ENCODE data around the gene KRTAP9-4.
"Not testable (repeated sequence)": the region's sequence is repeated elsewhere in the genome, so short reads cannot be mapped to it uniquely, and the experiment has no call there.

KRTAP9-4 gene

GRCh38 chr17:41230094-41230493 is 19.4 kb upstream of the KRTAP9-4 start:
- Histone ChIP-seq H2AFZ (ENCODE audit: low read length) (no peak overlapping the region), H3K4me1 (ENCODE audit: insufficient read depth, low read length, poor library complexity, severe bottlenecking) (no peaks in the 10 kb centered on the region), H3K9me3 (ENCODE audit: insufficient read depth, low read depth, low read length) (no peaks in the 10 kb centered on the region), H3K4me2 (ENCODE audit: low read depth, low read length, poor library complexity, severe bottlenecking) (no peak overlapping the region), H3K4me3 (ENCODE audit: low read length, poor library complexity, severe bottlenecking) (no peak overlapping the region), H3K27me3 (ENCODE audit: insufficient read depth, low read length, poor library complexity, severe bottlenecking) (no peaks in the 10 kb centered on the region), H3K9ac (ENCODE audit: low read depth, low read length, poor library complexity, severe bottlenecking) (no peak overlapping the region), H4K20me1 (ENCODE audit: insufficient read depth, low read length, poor library complexity, severe bottlenecking) (no peaks in the 10 kb centered on the region), H3K9me2 (replicated peaks; ENCODE audit: low read depth, low read length) (no peaks in the 10 kb centered on the region), H3F3A (ENCODE audit: low read depth) (no peaks in the 10 kb centered on the region), H3K36me3 (ENCODE audit: insufficient read depth, low read length) (no peaks in the 10 kb centered on the region), H3K79me2 (ENCODE audit: insufficient read depth, low read length) (no peaks in the 10 kb centered on the region)
- TF ChIP-seq CTCF (conservative IDR thresholded peaks at IDR 0.05; ENCODE audit: low read length) (no peak), EZH2phosphoT487 (IDR thresholded peaks at IDR 0.05; ENCODE audit: borderline replicate concordance) (no peak)

DNA sequence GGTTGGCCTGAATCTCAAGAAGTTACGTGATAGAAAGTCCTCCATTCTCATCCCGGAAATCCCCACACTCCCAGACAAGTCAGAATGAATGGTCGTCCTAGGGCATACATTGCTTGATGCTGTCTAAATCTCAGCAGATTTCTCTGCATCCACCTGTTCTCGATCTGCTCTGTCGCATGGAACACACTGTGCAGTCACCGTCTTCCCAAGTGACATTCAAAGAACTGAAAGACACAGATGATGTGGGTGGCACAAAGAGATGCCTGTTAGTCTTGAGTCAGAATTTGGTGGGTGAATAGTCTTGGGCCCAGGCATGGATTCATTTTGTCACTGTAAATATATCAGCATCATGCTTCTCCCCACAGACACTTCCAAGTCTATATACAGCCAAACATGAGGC is 17.8 kb upstream of the KRTAP9-4 start:
- TF ChIP-seq CTCF (conservative IDR thresholded peaks at IDR 0.05; ENCODE audit: low read length) = no peak
- TF ChIP-seq EZH2phosphoT487 (IDR thresholded peaks at IDR 0.05; ENCODE audit: borderline replicate concordance) = no peak
- no peak overlapping the region for H3K4me2 ChIP-seq (ENCODE audit: low read depth, low read length, poor library complexity, severe bottlenecking)
- no peaks in the 10 kb centered on the region for H3F3A ChIP-seq (ENCODE audit: low read depth)
- no peaks in the 10 kb centered on the region for H3K4me1 ChIP-seq (ENCODE audit: insufficient read depth, low read length, poor library complexity, severe bottlenecking)
- H3K79me2 ChIP-seq (ENCODE audit: insufficient read depth, low read length) = no peaks in the 10 kb centered on the region
- no peaks in the 10 kb centered on the region for H3K9me3 ChIP-seq (ENCODE audit: insufficient read depth, low read depth, low read length)
- H2AFZ ChIP-seq (ENCODE audit: low read length) = no peak overlapping the region
- no peaks in the 10 kb centered on the region for H3K36me3 ChIP-seq (ENCODE audit: insufficient read depth, low read length)
- no peaks in the 10 kb centered on the region for H3K27me3 ChIP-seq (ENCODE audit: insufficient read depth, low read length, poor library complexity, severe bottlenecking)
- H4K20me1 ChIP-seq (ENCODE audit: insufficient read depth, low read length, poor library complexity, severe bottlenecking) = no peaks in the 10 kb centered on the region
- no peak overlapping the region for H3K9ac ChIP-seq (ENCODE audit: low read depth, low read length, poor library complexity, severe bottlenecking)
- no peaks in the 10 kb centered on the region for H3K9me2 ChIP-seq (replicated peaks; ENCODE audit: low read depth, low read length)
- no peak overlapping the region for H3K4me3 ChIP-seq (ENCODE audit: low read length, poor library complexity, severe bottlenecking)

- not testable (repeated sequence) for H3K4me1 ChIP-seq (ENCODE audit: insufficient read depth, low read length, poor library complexity, severe bottlenecking); H3K36me3 ChIP-seq (ENCODE audit: insufficient read depth, low read length); H3K9me2 ChIP-seq (replicated peaks; ENCODE audit: low read depth, low read length); H3K4me3 ChIP-seq (ENCODE audit: low read length, poor library complexity, severe bottlenecking); H3K79me2 ChIP-seq (ENCODE audit: insufficient read depth, low read length); H2AFZ ChIP-seq (ENCODE audit: low read length); H3K9ac ChIP-seq (ENCODE audit: low read depth, low read length, poor library complexity, severe bottlenecking); H3K4me2 ChIP-seq (ENCODE audit: low read depth, low read length, poor library complexity, severe bottlenecking); H3F3A ChIP-seq (ENCODE audit: low read depth); H4K20me1 ChIP-seq (ENCODE audit: insufficient read depth, low read length, poor library complexity, severe bottlenecking); H3K9me3 ChIP-seq (ENCODE audit: insufficient read depth, low read depth, low read length); H3K27me3 ChIP-seq (ENCODE audit: insufficient read depth, low read length, poor library complexity, severe bottlenecking)
These were observed 16.9 kb upstream of the KRTAP9-4 start, which contains the start of gene KRTAP9-3 for GRCh38 chr17:41232399-41233105. Gene KRTAP9-3 (plus strand): TSS chr17:41232449. CDS start chr17:41232502, 53 bp downstream.

DNA sequence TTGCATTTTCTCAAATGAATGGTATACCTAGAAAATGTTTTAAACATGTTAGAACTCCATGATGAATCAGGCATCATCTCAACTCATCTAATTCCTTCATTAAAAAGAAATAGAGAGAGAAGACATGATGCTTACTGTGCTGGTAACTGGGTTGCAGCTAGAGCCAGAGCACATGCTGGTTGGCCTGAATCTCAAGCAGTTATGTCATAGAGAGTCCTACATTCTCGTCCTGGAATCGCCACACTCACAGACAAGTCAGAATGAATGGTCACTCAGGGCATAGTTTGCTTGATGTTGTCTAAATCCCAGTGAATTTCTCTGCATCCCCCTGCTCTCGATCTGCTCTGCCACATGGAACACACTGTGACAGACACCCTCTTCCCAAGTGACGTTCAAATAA is 12.4 kb upstream of the KRTAP9-4 start:
- H3K4me3 ChIP-seq (ENCODE audit: low read length, poor library complexity, severe bottlenecking); H3K4me2 ChIP-seq (ENCODE audit: low read depth, low read length, poor library complexity, severe bottlenecking); H3K27me3 ChIP-seq (ENCODE audit: insufficient read depth, low read length, poor library complexity, severe bottlenecking); H4K20me1 ChIP-seq (ENCODE audit: insufficient read depth, low read length, poor library complexity, severe bottlenecking); H3K4me1 ChIP-seq (ENCODE audit: insufficient read depth, low read length, poor library complexity, severe bottlenecking); H3K36me3 ChIP-seq (ENCODE audit: insufficient read depth, low read length); H3K79me2 ChIP-seq (ENCODE audit: insufficient read depth, low read length); H2AFZ ChIP-seq (ENCODE audit: low read length); H3K9me3 ChIP-seq (ENCODE audit: insufficient read depth, low read depth, low read length); H3F3A ChIP-seq (ENCODE audit: low read depth); H3K9me2 ChIP-seq (replicated peaks; ENCODE audit: low read depth, low read length); H3K9ac ChIP-seq (ENCODE audit: low read depth, low read length, poor library complexity, severe bottlenecking): not testable (repeated sequence)

- not testable (repeated sequence) for H3K4me3 ChIP-seq (ENCODE audit: low read length, poor library complexity, severe bottlenecking); H3K9ac ChIP-seq (ENCODE audit: low read depth, low read length, poor library complexity, severe bottlenecking); H3K4me2 ChIP-seq (ENCODE audit: low read depth, low read length, poor library complexity, severe bottlenecking); H2AFZ ChIP-seq (ENCODE audit: low read length); H3K4me1 ChIP-seq (ENCODE audit: insufficient read depth, low read length, poor library complexity, severe bottlenecking); H3K9me3 ChIP-seq (ENCODE audit: insufficient read depth, low read depth, low read length); H3K27me3 ChIP-seq (ENCODE audit: insufficient read depth, low read length, poor library complexity, severe bottlenecking); H3K79me2 ChIP-seq (ENCODE audit: insufficient read depth, low read length); H3K36me3 ChIP-seq (ENCODE audit: insufficient read depth, low read length); H4K20me1 ChIP-seq (ENCODE audit: insufficient read depth, low read length, poor library complexity, severe bottlenecking); H3F3A ChIP-seq (ENCODE audit: low read depth); H3K9me2 ChIP-seq (replicated peaks; ENCODE audit: low read depth, low read length)
These were observed 11.5 kb upstream of the KRTAP9-4 start, which contains the start of gene KRTAP9-8 for GRCh38 chr17:41237949-41238437. Gene KRTAP9-8 (plus strand): TSS chr17:41237999. CDS start chr17:41238052, 53 bp downstream.
